Tibial nerve (tissue), 4 donors: Measurements from ENCODE around the gene MAML3. TPM values are rescaled to one million over a fixed set of nuclear protein-coding genes. Genes with fewer than 3 reads are reported as not detected.

Experiments
- DNase-seq, 2 donors: peaks; one replicate each; pipeline ENCODE4 v3.0.0-alpha.2; 2019; ENCODE audit warnings: low spot score in 2 of 2
- H3K27ac ChIP-seq, 4 donors: fragments of 200-600 bp; sonication (generic) in 3 of 4; one replicate each; pipeline ENCODE4 v1.5.1; 2017 to 2019; ENCODE audit warnings: mild to moderate bottlenecking in 1 of 4
- H3K27me3 ChIP-seq, 2 donors: fragments of 200-600 bp; sonication (generic) in 1 of 2; one replicate each; pipeline versions ENCODE4 v1.5.1 to v1.6.0; 2017 to 2019
- H3K36me3 ChIP-seq, 3 donors: fragments of 200-600 bp; sonication (generic); one replicate each; pipeline ENCODE4 v1.5.1; 2018 to 2019
- H3K4me1 ChIP-seq, 4 donors: fragments of 200-600 bp; sonication (generic) in 3 of 4; one replicate each; pipeline ENCODE4 v1.5.1; 2017 to 2019
- H3K4me3 ChIP-seq, 4 donors: fragments of 200-600 bp; sonication (generic) in 3 of 4; one replicate each; pipeline ENCODE4 v1.5.1; 2017 to 2019; ENCODE audit warnings: mild to moderate bottlenecking in 1 of 4, moderate library complexity in 1 of 4
- H3K9me3 ChIP-seq, 4 donors: fragments of 200-600 bp; sonication (generic) in 3 of 4; one replicate each; pipeline ENCODE4 v1.5.1; 2017 to 2019
- EP300 ChIP-seq, 2 donors: sonication (generic); formaldehyde crosslinking; IDR thresholded peaks; one replicate each; pipeline ENCODE4 v1.6.1; 2017; ENCODE audit warnings: antibody characterized with exemption in 2 of 2, mild to moderate bottlenecking in 1 of 2
- POLR2A ChIP-seq, 2 donors: fragments of 450-650 bp; IDR thresholded peaks; one replicate each; pipeline ENCODE4 v1.6.1; 2017; ENCODE audit warnings: antibody characterized with exemption in 2 of 2, mild to moderate bottlenecking in 2 of 2, moderate library complexity in 2 of 2
- WGBS, 2 donors: methylation state at CpG; one replicate each; pipeline ENCODE4 v1.1.5; 2018; 5-methylcytosine and 5-hydroxymethylcytosine counted together
- total RNA-seq, 4 donors: library from RNA; depleted of rRNA; stranded (reverse); fragments of >200 nt; gene quantifications; one replicate each; pipeline ENCODE4 v1.1.0, GENCODE V29; 2016
- TF ChIP-seq, protein P1 (sequence below), 5 experiments: fragments of 200-600 bp in 3 of 5; fragments of 450-650 bp in 2 of 5; sonication (generic) in 3 of 5; IDR thresholded peaks; one replicate each; pipeline ENCODE4 v1.5.1; 2016 to 2019; ENCODE audit warnings: antibody characterized with exemption in 5 of 5, mild to moderate bottlenecking in 3 of 5, moderate library complexity in 2 of 5

MAML3 gene
- total RNA-seq, 4 donors from 2014 or later: 8.6 to 10.5 (median 9.4) TPM

DNA sequence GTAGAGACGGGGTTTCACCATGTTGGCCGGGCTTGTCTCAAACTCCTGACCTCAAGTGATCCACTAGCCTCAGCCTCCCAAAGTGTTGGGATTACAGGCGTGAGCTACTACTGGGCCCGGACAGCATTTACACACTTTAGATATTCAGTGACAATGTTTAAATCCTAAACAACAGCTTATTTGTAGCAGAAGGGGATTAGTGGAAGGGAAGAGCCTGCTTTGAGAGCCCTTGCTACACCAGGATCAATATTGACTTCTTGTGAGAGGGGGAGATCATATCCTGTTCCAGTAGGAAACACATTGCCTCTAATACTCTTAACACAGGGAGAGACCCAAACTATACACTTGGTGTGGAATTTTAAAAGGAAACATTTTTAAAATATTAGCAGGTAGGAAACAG is 481.3 kb downstream of the MAML3 start:
- WGBS, 2 donors: 91 to 97% methylated on average over 4 of the region's 4 CpGs

DNA sequence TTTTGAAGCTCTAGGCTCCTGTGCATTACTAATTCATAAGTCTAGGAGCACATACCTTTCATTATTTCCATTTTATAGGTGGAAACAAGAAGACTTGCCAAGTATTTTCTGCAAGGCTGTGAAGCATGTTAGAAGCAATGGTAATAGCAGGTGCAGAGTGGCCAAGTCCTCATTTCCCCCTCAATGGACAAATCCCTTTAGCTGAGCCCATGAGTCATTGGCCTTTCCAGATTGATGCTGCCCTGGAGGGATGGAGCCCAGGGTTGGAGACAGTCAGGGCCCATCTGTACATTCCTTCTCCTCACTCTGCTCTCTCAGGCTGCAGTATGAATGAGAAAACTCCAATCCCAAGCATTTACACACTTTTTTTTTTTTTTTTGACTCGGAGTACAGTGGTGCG is 481.8 kb downstream of the MAML3 start:
- Histone ChIP-seq H3K9me3 (no peaks in the 10 kb centered on the region), H3K27ac (no peak overlapping the region), H3K27me3 (no peaks in the 10 kb centered on the region), H3K4me1 (peaks cover 0 to 18% (median 0%) of the 10 kb centered on the region in 4 donors), H3K4me3 (no peak overlapping the region), H3K36me3 (no peaks in the 10 kb centered on the region)
- DNase-seq: no peak
- TF ChIP-seq, protein P1, sequence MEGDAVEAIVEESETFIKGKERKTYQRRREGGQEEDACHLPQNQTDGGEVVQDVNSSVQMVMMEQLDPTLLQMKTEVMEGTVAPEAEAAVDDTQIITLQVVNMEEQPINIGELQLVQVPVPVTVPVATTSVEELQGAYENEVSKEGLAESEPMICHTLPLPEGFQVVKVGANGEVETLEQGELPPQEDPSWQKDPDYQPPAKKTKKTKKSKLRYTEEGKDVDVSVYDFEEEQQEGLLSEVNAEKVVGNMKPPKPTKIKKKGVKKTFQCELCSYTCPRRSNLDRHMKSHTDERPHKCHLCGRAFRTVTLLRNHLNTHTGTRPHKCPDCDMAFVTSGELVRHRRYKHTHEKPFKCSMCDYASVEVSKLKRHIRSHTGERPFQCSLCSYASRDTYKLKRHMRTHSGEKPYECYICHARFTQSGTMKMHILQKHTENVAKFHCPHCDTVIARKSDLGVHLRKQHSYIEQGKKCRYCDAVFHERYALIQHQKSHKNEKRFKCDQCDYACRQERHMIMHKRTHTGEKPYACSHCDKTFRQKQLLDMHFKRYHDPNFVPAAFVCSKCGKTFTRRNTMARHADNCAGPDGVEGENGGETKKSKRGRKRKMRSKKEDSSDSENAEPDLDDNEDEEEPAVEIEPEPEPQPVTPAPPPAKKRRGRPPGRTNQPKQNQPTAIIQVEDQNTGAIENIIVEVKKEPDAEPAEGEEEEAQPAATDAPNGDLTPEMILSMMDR (IDR thresholded peaks at IDR 0.05): no peak
- TF ChIP-seq EP300 (IDR thresholded peaks at IDR 0.05): no peak
- TF ChIP-seq POLR2A (IDR thresholded peaks at IDR 0.05): no peak
- WGBS, 2 donors: 93 to 100% methylated on average over 2 of the region's 2 CpGs

More for the DNA sequence above, 481.3 kb downstream of the MAML3 start:
- H3K4me3 ChIP-seq: no peak overlapping the region
- H3K36me3 ChIP-seq: no peaks in the 10 kb centered on the region
- no peaks in the 10 kb centered on the region for H3K27me3 ChIP-seq
- DNase-seq: no peak
- TF ChIP-seq POLR2A (IDR thresholded peaks at IDR 0.05) (no peak), EP300 (IDR thresholded peaks at IDR 0.05) (no peak)
- TF ChIP-seq, protein P1 (IDR thresholded peaks at IDR 0.05): no peak
- H3K27ac ChIP-seq: no peak overlapping the region
- no peaks in the 10 kb centered on the region for H3K9me3 ChIP-seq
- H3K4me1 ChIP-seq: peaks cover 0 to 13% (median 0%) of the 10 kb centered on the region in 4 donors

DNA sequence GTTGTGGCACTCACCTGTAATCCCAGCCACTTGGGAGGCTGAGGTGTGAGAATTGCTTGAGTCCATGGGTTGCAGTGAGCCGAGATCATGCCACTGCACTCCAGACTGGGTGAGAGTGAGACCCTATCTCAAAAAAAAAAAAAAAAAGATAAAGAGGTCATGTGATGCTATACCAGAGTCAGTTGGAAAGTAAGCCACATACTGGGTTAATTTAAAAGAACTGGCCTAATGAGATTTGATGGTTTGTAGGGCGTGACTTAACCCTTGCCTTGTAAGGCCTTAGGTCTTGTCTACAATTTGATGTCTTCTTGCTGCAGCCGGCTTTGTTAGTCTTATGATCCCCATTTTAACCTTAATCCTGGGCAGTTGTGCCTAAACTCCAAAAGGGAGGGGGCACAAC is 483.2 kb downstream of the MAML3 start:
- Histone ChIP-seq H3K27me3 (no peaks in the 10 kb centered on the region), H3K27ac (no peak overlapping the region), H3K36me3 (no peaks in the 10 kb centered on the region), H3K4me3 (no peak overlapping the region), H3K4me1 (peaks cover 0 to 28% (median 0%) of the 10 kb centered on the region in 4 donors), H3K9me3 (no peaks in the 10 kb centered on the region)
- no peak for DNase-seq
- WGBS, 2 donors: 85% methylated on average over 3 of the region's 3 CpGs
- TF ChIP-seq POLR2A (IDR thresholded peaks at IDR 0.05): no peak
- no peak for TF ChIP-seq EP300 (IDR thresholded peaks at IDR 0.05)
- TF ChIP-seq, protein P1 (IDR thresholded peaks at IDR 0.05): no peak

DNA sequence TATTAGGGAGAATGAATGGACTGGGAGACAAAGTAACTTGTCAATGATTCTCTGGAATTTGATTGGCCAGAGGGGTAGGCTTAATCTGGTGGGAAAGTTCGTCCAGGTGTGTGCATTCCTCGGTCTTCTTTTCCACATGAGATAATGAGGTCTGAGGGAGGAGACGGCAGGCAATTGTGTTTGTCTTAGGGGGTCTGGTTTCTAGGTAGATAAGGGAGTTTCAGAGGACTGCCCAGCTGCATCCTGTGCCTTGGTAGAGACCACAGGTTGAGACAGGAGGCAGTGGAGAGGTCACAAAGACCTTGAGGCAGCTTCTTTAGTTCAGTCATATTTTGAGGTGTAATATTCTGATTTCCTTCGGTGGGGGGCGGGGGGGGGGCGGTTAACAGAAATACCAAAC is 484.1 kb downstream of the MAML3 start:
- WGBS, 2 donors: 68 to 79% methylated on average over 6 of the region's 6 CpGs
- H3K4me1 ChIP-seq: peaks cover 0 to 34% (median 0%) of the 10 kb centered on the region in 4 donors

DNA sequence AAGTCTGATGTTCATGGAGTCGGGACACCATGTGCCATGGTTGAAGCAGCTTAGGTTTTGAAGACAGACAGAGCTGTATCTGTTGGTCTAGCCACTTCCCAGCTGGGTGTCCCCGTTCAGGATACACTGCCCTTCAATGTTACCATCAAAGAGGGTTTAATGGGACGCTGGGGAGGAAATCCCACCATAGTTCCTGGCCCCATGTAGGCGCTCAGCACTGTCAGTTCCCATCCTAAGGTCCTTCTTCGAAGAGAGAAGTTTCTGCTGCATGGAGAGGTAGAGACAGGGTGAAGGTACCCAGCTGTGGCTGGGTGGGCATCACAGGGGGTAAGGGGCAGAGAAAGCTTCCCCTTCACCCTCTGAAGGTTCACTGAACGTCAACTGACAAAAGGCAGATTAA is 484.6 kb downstream of the MAML3 start:
- Histone ChIP-seq H3K9me3 (no peaks in the 10 kb centered on the region), H3K4me1 (peaks cover 0 to 36% (median 0%) of the 10 kb centered on the region in 4 donors), H3K36me3 (no peaks in the 10 kb centered on the region), H3K27me3 (no peaks in the 10 kb centered on the region), H3K4me3 (no peak overlapping the region), H3K27ac (no peak overlapping the region)
- TF ChIP-seq, protein P1 (IDR thresholded peaks at IDR 0.05): no peak
- TF ChIP-seq POLR2A (IDR thresholded peaks at IDR 0.05) (no peak), EP300 (IDR thresholded peaks at IDR 0.05) (no peak)
- DNase-seq: no peak
- WGBS, 2 donors: 75 to 88% methylated on average over 6 of the region's 6 CpGs

More for the DNA sequence above, 484.1 kb downstream of the MAML3 start:
- TF ChIP-seq EP300 (IDR thresholded peaks at IDR 0.05): no peak
- no peak for TF ChIP-seq POLR2A (IDR thresholded peaks at IDR 0.05)
- TF ChIP-seq, protein P1 (IDR thresholded peaks at IDR 0.05): no peak
- no peak overlapping the region for H3K27ac ChIP-seq
- H3K4me3 ChIP-seq: no peak overlapping the region
- no peak for DNase-seq
- H3K27me3 ChIP-seq: no peaks in the 10 kb centered on the region
- no peaks in the 10 kb centered on the region for H3K9me3 ChIP-seq
- no peaks in the 10 kb centered on the region for H3K36me3 ChIP-seq
